Gastrocnemius medialis (tissue), 4 donors: Measurements from ENCODE around the gene SCAF1.

Experiments
- CTCF ChIP-seq, 5 experiments: fragments of 450-650 bp in 3 of 5; fragments of 200-600 bp in 2 of 5; sonication (generic) in 2 of 5; IDR thresholded peaks in 4 of 5; conservative IDR thresholded peaks in 1 of 5; 1 replicate in 4 of 5; 2 replicates in 1 of 5; pipeline ENCODE4 v1.5.1; 2016 to 2019; ENCODE audit warnings: antibody characterized with exemption in 5 of 5, mild to moderate bottlenecking in 3 of 5, moderate library complexity in 3 of 5
- POLR2A ChIP-seq, 2 donors: fragments of 450-650 bp; IDR thresholded peaks; one replicate each; pipeline ENCODE4 v1.6.1; 2017; ENCODE audit warnings: antibody characterized with exemption in 2 of 2, mild to moderate bottlenecking in 2 of 2, moderate library complexity in 2 of 2

GRCh38 chr19:49645995-49646394, 4.0 kb downstream of the SCAF1 start:
- TF ChIP-seq CTCF (IDR thresholded peaks at IDR 0.05 in 4 of 5, conservative IDR thresholded peaks at IDR 0.05 in 1 of 5) (no peak), POLR2A (IDR thresholded peaks at IDR 0.05) (no peak)
